Sigmoid colon (tissue), 7 donors: ENCODE measurements around the gene CDK14. TPM values are rescaled to one million over a fixed set of nuclear protein-coding genes. Genes with fewer than 3 reads are reported as not detected.

Experiments
- DNase-seq: peaks from one replicate; pipeline ENCODE4 v3.0.0-alpha.2; 2019
- H3K27ac ChIP-seq, 4 donors: fragments of 200-600 bp; sonication (generic); one replicate each; pipeline ENCODE4 v1.5.1; 2016 to 2019; ENCODE audit warnings: mild to moderate bottlenecking in 1 of 4
- H3K27me3 ChIP-seq, 3 donors: fragments of 200-600 bp; sonication (generic); one replicate each; pipeline ENCODE4 v1.5.1; 2019; ENCODE audit warnings: mild to moderate bottlenecking in 1 of 3
- H3K36me3 ChIP-seq, 4 donors: fragments of 200-600 bp; sonication (generic); one replicate each; pipeline ENCODE4 v1.5.1; 2016 to 2019
- H3K4me1 ChIP-seq, 4 donors: fragments of 200-600 bp; sonication (generic); one replicate each; pipeline ENCODE4 v1.5.1; 2017 to 2019
- H3K4me3 ChIP-seq, 4 donors: fragments of 200-600 bp; sonication (generic); one replicate each; pipeline ENCODE4 v1.5.1; 2017 to 2019; ENCODE audit warnings: mild to moderate bottlenecking in 2 of 4, moderate library complexity in 1 of 4
- H3K9me3 ChIP-seq, 4 donors: fragments of 200-600 bp in 3 of 4; sonication (generic) in 3 of 4; one replicate each; pipeline versions ENCODE4 v1.5.1 to v1.6.1; 2013 to 2019
- CTCF ChIP-seq, 4 experiments: fragments of 450-650 bp in 3 of 4; fragments of 200-600 bp in 1 of 4; IDR thresholded peaks; one replicate each; pipeline ENCODE4 v1.5.1; 2016 to 2019; ENCODE audit warnings: antibody characterized with exemption in 4 of 4, mild to moderate bottlenecking in 3 of 4, moderate library complexity in 2 of 4
- EP300 ChIP-seq, 4 donors: sonication (generic); formaldehyde crosslinking; IDR thresholded peaks; one replicate each; pipeline ENCODE4 v1.6.1; 2017; ENCODE audit warnings: antibody characterized with exemption in 4 of 4
- POLR2A ChIP-seq, 2 donors: fragments of 450-650 bp; IDR thresholded peaks; one replicate each; pipeline ENCODE4 v1.6.1; 2016; ENCODE audit warnings: antibody characterized with exemption in 2 of 2, mild to moderate bottlenecking in 2 of 2, moderate library complexity in 2 of 2
- POLR2AphosphoS5 ChIP-seq, 4 donors: sonication (generic); formaldehyde crosslinking; IDR thresholded peaks; one replicate each; pipeline ENCODE4 v1.6.1; 2017; ENCODE audit warnings: antibody characterized with exemption in 4 of 4
- WGBS, 2 donors: extraction: QIAGEN DNeasy Blood & Tissue Kit; methylation state at CpG; one replicate each; pipeline ENCODE4 v1.1.7; 2013; 5-methylcytosine and 5-hydroxymethylcytosine counted together
- intact Hi-C: fragments of 100-400 bp; cut with DNase I; formaldehyde crosslinking; loops from one replicate; pipeline ENCODE4 v1.15.1; 2023
- polyA plus RNA-seq, 3 donors: library from polyadenylated mRNA; stranded (reverse); fragments of 200-250 nt; gene quantifications; one replicate each; pipeline ENCODE4 v1.2.3, GENCODE V29; 2013
- total RNA-seq, 4 donors: library from RNA; depleted of rRNA; stranded (reverse); fragments of >200 nt; gene quantifications; one replicate each; pipeline ENCODE4 v1.1.0, GENCODE V29; 2016
- donor health status: healthy with polysubstance abuse.
- donor health status: Bipolar disorder and iron deficiency.
- donor health status: healthy.

CDK14 gene
- total and polyA plus RNA-seq, 7 donors, result 0.92 to 19.3 (median 11.1) TPM

- Histone ChIP-seq H3K4me3 (no peak overlapping the region), H3K36me3 (no peaks in the 10 kb centered on the region), H3K27me3 (no peaks in the 10 kb centered on the region), H3K27ac (no peak overlapping the region), H3K9me3 (no peaks in the 10 kb centered on the region), H3K4me1 (peaks cover 0 to 50% (median 32%) of the 10 kb centered on the region in 4 donors)
- intact Hi-C loops, result loop anchor here (2.0 kb wide), 1 partner anchor 181 kb away; the partner anchor contains the start of gene FZD1
- DNase-seq, result no peak
- TF ChIP-seq CTCF (IDR thresholded peaks at IDR 0.05) (no peak), POLR2AphosphoS5 (IDR thresholded peaks at IDR 0.05) (no peak), POLR2A (IDR thresholded peaks at IDR 0.05) (no peak), EP300 (IDR thresholded peaks at IDR 0.05) (no peak)
- 56 to 72% methylated on average over 3 of the region's 3 CpGs for WGBS, 2 donors
Measured at GRCh38 chr7:91083855-91084644, 487.9 kb downstream of the CDK14 start.

GRCh38 chr7:91085175-91085574, 489.1 kb downstream of the CDK14 start:
- no peak for DNase-seq
- Histone ChIP-seq H3K4me3 (no peak overlapping the region), H3K4me1 (peaks cover 0 to 40% (median 26%) of the 10 kb centered on the region in 4 donors), H3K36me3 (no peaks in the 10 kb centered on the region), H3K9me3 (no peaks in the 10 kb centered on the region), H3K27ac (no peak overlapping the region), H3K27me3 (no peaks in the 10 kb centered on the region)
- intact Hi-C loops, result loop anchor here (2.0 to 5.0 kb wide), 2 partner anchors 180 to 797 kb away; partner anchors contain the start of genes FZD1 and MTERF1
- TF ChIP-seq CTCF (IDR thresholded peaks at IDR 0.05), result no peak
- no peak for TF ChIP-seq POLR2A (IDR thresholded peaks at IDR 0.05)
- TF ChIP-seq POLR2AphosphoS5 (IDR thresholded peaks at IDR 0.05), result no peak
- no peak for TF ChIP-seq EP300 (IDR thresholded peaks at IDR 0.05)
- 73 to 85% methylated on average over 4 of the region's 4 CpGs for WGBS, 2 donors

GRCh38 chr7:91086200-91086599, 490.1 kb downstream of the CDK14 start:
- DNase-seq, result no peak
- WGBS, 2 donors, result 92 to 93% methylated on average over 4 of the region's 4 CpGs
- no peak overlapping the region for H3K4me3 ChIP-seq
- no peaks in the 10 kb centered on the region for H3K36me3 ChIP-seq
- H3K27ac ChIP-seq, result no peak overlapping the region
- H3K27me3 ChIP-seq, result no peaks in the 10 kb centered on the region
- TF ChIP-seq EP300 (IDR thresholded peaks at IDR 0.05), result no peak
- no peak for TF ChIP-seq POLR2A (IDR thresholded peaks at IDR 0.05)
- TF ChIP-seq POLR2AphosphoS5 (IDR thresholded peaks at IDR 0.05), result no peak
- TF ChIP-seq CTCF (IDR thresholded peaks at IDR 0.05), result no peak
- intact Hi-C loops, result loop anchor here (5.0 kb wide), 1 partner anchor 796 kb away; the partner anchor contains the start of gene MTERF1
- no peaks in the 10 kb centered on the region for H3K9me3 ChIP-seq
- peaks cover 0 to 30% (median 21%) of the 10 kb centered on the region in 4 donors for H3K4me1 ChIP-seq

DNA sequence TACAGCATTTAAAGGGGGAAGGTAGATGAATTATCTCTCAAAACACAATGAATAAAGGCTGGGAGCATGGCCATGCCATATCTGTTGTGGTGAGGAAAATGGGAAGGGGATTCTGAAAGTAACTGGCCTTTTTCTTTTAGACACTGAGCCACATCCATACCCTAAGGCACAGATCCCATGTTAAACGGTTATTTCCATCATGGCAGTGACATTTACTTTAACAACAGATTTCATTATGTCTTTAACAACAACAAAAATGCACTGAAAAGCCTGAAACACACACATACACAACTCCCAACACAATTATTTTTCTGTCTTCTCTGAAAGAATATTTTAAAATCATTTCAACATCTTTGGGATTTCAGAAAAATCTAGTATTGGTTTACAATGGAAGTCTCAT, 492.0 kb downstream of the CDK14 start:
- WGBS, 2 donors, result 52 to 71% methylated on average over 1 of the region's 1 CpG
- H3K4me3 ChIP-seq, result no peak overlapping the region
- no peaks in the 10 kb centered on the region for H3K36me3 ChIP-seq
- H3K27ac ChIP-seq, result no peak overlapping the region
- intact Hi-C loops, result loop anchor here (2.0 to 5.0 kb wide), 2 partner anchors 695 to 794 kb away; partner anchors contain the start of gene MTERF1
- DNase-seq, result no peak
- H3K27me3 ChIP-seq, result no peaks in the 10 kb centered on the region
- TF ChIP-seq POLR2A (IDR thresholded peaks at IDR 0.05), result no peak
- no peak for TF ChIP-seq EP300 (IDR thresholded peaks at IDR 0.05)
- TF ChIP-seq CTCF (IDR thresholded peaks at IDR 0.05), result no peak
- no peak for TF ChIP-seq POLR2AphosphoS5 (IDR thresholded peaks at IDR 0.05)
- H3K9me3 ChIP-seq, result no peaks in the 10 kb centered on the region
- peaks cover 0 to 13% (median 4%) of the 10 kb centered on the region in 4 donors for H3K4me1 ChIP-seq
